G401 (cell line): Measurements from ENCODE around the gene EPAS1. TPM values are rescaled to one million over a fixed set of nuclear protein-coding genes. Genes with fewer than 3 reads are reported as not detected.

Source experiments
- DNase-seq: peaks from one replicate; pipeline ENCODE4 v3.0.0-alpha.2; 2015; ENCODE audit warnings: low spot score
- in situ Hi-C: cut with HindIII; loops from 2 replicates; pipeline ENCODE4 v1.10.0; 2016; ENCODE audit warnings: low sequenced_read_pairs, mixed read lengths
- total RNA-seq: library from RNA; depleted of rRNA; stranded (reverse); fragments of >200 nt; shearing (Covaris generic); gene quantifications from 2 replicates; pipeline ENCODE4 v1.2.3, GENCODE V29; 2014

Gene EPAS1
- total RNA-seq, 1 experiment from 2014 or later = 0.03 TPM

DNA sequence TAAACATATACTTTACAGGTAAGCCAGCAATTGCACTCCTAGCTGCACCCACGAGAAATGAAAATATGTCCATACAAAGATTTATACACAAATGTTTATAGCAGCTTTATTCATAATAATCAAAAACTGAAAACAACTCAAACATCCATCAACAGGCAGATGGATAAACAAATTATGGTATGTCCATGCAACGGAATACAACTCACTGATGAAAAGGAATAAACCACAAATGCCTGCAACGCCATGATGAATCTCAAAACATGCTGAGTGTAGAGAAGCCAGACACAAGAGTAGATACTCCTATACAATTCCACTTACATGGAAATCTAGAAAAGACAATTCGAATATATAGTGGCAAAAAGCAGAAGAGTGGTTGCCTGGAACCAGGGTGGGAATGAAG lies 76.0 kb downstream of the EPAS1 start:
- in situ Hi-C loops = no loop called here
- no peak for DNase-seq

DNA sequence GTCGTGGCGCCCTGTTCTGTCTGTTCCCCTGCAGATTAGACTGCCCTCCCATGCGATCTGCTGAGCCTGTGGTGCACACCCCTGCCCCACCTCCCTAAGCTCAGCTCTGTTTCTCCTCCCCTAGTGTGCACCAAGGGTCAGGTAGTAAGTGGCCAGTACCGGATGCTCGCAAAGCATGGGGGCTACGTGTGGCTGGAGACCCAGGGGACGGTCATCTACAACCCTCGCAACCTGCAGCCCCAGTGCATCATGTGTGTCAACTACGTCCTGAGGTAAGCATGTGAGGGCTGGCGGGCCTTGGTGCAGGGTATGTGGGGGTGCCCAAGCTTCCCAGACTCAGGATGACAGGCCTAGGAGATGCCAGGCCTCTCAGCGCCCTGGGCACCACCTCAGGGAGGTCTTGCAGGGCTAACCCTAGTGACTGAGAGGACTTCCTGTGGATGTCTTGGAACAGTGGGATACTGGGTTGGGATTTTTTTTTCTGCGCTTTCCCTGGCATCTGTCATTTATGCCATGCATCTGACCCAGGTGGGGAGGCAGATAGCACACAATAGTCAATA lies 78.4 kb downstream of the EPAS1 start:
- DNase-seq = no peak

DNA sequence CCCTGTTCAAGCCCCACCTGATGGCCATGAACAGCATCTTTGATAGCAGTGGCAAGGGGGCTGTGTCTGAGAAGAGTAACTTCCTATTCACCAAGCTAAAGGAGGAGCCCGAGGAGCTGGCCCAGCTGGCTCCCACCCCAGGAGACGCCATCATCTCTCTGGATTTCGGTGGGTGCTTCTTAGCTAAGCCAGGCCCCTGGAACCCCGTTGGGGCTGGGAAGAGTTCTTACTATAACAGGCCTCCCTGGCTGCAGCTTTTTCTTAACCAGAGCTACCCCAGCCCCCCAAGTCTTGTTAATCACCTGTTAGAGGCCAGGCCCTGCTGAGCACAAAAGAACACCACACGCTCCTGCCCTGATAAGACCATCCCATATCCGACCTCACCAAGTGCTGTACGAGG lies 79.4 kb downstream of the EPAS1 start:
- in situ Hi-C loops = no loop called here

More for the DNA sequence above, 78.4 kb downstream of the EPAS1 start:
- in situ Hi-C loops = no loop called here

DNA sequence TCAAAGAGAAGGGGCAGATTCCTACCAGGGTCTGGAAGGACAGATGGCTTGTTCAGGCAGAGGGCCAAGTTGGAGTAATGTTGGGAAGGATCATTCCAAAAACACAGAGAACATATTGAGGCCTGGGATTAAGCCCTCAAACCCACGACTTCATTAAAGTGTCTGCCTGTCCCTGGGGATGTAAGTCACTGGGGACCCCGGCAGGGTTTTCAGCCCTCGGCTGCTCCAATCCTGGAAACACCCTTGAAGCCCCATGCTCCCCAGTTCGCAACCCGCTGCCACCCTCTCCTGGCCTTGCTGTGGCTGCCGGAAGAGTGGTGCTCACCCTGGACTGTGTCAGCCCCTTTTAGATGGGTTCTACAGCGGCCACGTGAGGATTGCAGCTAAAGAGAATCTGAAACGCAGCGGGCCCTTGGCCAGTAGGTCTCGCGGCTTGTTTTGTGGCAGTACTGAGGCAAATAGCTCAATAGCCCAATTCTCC lies 79.9 kb downstream of the EPAS1 start:
- in situ Hi-C loops = no loop called here
- peak; percentile 82 for DNase-seq

More for the DNA sequence above, 79.4 kb downstream of the EPAS1 start:
- peak; percentile 8 for DNase-seq

DNA sequence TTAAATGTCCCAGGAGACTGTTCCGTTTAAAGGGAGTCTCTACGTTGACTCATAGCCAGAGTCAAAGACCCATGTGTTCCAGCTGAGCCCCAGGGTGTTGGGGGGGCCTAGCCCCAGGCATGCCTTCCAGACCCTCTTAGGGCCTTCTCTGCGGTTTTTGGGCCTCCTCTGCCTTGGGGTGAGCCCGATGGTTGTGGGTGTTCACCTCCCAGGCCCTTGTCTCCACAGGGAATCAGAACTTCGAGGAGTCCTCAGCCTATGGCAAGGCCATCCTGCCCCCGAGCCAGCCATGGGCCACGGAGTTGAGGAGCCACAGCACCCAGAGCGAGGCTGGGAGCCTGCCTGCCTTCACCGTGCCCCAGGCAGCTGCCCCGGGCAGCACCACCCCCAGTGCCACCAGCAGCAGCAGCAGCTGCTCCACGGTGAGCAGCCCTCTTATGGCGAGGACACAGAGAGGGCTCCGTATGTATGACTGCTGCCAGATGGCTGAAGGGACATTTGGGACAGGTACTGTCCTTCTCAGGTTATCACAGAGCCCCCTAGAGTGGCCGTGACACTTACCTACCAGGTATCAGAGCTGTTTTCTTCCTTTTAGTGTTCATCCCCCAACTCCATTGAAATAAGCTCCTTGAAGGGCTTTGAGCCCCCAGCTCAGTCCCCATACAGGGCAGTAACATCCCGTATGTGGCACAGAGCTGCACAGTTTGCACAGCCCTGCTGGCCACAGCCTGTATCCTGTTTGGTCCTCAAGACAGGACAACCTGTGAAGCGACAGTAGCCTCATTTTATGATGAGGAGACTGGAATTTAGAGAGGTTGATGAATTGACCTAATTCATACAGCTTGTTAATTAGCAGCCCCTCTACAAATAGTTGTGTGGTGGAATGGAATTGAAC lies 80.7 kb downstream of the EPAS1 start:
- in situ Hi-C loops = no loop called here
- DNase-seq = no peak

DNA sequence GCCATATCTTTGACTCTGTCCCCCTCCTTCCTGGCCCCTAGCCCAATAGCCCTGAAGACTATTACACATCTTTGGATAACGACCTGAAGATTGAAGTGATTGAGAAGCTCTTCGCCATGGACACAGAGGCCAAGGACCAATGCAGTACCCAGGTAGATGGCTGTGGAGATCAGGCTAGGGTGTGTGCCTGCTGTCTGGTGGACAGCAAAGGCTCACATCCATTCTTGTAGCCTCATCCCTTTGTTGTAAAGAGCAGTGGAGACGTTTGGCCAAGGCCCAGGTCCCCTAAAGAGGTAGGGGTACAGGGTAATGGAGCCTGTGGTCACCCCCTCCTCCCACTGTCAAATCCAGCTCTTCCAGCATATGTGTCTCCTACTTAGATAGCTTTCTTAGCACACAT lies 81.4 kb downstream of the EPAS1 start:
- no peak for DNase-seq
- in situ Hi-C loops = no loop called here

DNA sequence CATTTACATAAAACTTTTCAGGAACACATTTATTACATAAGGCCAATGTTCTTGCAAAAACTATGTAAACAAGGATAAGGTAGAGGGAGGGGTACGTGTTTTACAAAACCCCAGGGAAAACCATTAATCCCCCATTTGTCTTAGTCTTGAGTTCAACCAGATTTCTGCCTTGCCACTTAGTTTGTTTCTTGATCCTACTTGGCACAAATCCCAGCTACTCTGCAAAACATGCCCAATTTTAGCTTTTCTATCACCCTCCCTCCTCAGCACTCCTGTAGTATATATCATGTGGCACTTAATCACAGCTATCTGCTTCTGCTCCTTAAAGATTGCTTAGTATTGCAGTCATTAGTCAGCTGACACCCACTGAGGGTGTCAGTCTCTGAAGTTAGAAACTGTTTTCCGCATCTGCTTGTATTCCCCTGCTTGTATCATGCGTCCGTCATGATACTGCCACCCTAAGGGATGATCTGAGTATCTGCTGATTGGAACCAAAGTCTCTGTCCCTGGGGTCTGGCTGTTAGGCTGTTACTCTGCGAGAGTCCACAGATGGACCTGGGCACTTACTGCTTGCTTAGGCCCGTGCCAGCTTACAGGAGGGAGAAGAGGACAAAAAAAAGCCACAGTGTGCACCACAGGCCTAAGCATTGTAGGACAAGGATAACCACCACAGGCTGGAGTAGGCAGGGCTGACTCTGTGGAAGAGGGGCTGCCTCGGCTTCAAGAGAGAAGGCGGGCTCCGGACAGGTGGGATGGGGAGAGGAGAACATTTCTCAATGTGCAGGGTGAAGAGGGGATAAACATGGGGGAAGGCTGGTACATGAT lies 82.2 kb downstream of the EPAS1 start:
- DNase-seq = no peak
- in situ Hi-C loops = no loop called here

DNA sequence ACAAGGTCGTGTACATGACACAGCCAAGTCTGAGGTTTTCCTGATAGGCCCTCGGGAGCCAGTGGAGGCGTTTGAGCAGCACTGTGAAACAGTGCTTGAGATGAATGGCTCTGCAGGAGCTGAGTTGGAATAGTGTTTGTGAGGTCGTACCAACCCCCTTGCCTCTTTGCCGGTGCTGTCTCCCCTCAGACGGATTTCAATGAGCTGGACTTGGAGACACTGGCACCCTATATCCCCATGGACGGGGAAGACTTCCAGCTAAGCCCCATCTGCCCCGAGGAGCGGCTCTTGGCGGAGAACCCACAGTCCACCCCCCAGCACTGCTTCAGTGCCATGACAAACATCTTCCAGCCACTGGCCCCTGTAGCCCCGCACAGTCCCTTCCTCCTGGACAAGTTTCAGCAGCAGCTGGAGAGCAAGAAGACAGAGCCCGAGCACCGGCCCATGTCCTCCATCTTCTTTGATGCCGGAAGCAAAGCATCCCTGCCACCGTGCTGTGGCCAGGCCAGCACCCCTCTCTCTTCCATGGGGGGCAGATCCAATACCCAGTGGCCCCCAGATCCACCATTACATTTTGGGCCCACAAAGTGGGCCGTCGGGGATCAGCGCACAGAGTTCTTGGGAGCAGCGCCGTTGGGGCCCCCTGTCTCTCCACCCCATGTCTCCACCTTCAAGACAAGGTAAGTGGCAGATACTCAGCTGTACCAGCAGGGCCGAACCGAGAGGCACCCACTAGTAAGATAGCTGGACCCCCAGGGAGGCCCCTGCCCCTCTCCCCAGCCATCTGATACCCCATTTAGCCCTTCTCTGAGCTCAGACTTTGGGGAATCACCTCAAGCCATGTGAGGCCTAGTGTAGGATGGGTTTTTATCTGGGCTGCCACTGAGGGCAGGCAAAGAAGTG lies 83.1 kb downstream of the EPAS1 start:
- no peak for DNase-seq
- in situ Hi-C loops = no loop called here

DNA sequence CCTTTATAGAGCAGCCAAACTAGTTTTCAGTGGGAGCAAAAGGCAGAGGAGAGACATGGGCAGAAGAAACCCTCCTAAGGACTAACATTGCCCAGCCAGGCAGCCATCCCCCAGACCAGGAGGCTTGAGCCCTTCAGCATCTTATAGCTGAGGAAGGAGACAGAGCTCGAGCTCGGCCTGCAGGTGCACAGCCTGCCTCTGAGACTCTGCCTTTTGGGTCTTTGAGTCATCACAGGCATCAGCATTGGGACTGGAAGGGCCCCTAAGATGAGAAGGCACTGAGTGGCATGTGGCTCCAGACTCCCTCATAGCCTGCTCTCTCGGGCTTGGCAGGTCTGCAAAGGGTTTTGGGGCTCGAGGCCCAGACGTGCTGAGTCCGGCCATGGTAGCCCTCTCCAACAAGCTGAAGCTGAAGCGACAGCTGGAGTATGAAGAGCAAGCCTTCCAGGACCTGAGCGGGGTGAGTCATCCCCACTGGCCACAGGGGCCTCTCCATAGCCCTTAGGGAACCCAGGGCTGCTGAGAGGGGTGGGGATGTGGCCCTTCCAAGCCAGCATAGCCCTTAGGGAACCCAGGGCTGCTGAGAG lies 84.1 kb downstream of the EPAS1 start:
- no peak for DNase-seq
- in situ Hi-C loops = no loop called here

DNA sequence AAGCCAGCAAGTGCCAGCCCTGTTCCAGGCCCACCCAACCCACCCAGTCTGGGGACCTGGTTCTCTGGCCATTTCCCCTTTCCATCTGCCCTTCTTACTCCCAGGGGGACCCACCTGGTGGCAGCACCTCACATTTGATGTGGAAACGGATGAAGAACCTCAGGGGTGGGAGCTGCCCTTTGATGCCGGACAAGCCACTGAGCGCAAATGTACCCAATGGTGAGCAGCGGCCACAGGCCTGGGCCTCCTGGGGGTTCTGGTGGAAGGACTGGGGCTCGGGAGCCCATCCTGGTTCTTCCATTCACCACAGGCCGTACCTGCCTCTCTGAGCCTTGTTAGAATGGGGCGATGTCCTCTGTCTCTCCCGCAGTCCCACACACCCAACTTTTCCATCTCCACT lies 84.7 kb downstream of the EPAS1 start:
- DNase-seq = no peak

DNA sequence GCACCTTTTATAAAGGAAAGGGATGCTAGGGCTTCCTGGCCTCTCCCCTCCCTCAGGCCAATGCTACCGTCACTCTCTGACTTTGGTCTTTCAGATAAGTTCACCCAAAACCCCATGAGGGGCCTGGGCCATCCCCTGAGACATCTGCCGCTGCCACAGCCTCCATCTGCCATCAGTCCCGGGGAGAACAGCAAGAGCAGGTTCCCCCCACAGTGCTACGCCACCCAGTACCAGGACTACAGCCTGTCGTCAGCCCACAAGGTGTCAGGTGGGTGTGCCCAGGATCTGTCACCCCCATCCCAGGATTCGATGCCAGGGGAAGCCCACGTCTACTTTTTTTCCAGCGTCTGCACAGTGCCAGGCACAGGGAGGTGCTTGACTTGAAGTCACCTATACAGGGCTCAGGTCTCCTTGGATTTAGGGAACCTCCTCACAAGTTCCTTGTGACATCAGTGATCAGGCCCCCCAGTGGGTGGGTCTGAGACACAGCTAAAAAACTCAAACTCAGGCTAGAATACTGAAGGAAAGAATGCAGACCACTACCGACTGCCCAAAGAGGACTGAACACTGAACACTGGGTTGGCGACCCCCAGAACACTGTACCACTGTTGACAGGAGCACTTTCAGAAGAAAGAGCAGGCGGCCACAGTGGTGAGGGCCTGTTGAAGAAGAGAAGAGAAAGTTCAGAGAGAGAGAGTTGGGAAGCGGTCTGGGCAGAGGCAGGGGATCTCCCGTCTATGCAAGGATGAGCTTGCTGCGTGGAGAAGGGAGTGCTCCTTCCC lies 85.3 kb downstream of the EPAS1 start:
- DNase-seq = no peak

More for the DNA sequence above, 84.7 kb downstream of the EPAS1 start:
- in situ Hi-C loops = no loop called here

DNA sequence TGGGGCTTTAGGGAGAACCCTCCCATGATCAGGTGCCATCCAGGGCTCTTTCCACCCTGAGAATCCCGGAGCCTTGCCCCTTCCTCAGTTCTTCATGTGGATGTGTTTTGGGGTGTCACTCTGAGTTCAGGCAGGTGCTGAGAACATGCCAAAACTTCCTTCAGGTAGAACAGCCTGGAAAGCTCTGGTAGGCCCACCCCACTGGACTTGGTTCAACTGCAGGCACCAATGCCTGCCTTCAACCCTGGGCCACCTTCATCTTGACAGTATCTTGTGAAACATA lies 85.8 kb downstream of the EPAS1 start:
- no peak for DNase-seq
- in situ Hi-C loops = no loop called here

More for the DNA sequence above, 85.3 kb downstream of the EPAS1 start:
- in situ Hi-C loops = no loop called here

DNA sequence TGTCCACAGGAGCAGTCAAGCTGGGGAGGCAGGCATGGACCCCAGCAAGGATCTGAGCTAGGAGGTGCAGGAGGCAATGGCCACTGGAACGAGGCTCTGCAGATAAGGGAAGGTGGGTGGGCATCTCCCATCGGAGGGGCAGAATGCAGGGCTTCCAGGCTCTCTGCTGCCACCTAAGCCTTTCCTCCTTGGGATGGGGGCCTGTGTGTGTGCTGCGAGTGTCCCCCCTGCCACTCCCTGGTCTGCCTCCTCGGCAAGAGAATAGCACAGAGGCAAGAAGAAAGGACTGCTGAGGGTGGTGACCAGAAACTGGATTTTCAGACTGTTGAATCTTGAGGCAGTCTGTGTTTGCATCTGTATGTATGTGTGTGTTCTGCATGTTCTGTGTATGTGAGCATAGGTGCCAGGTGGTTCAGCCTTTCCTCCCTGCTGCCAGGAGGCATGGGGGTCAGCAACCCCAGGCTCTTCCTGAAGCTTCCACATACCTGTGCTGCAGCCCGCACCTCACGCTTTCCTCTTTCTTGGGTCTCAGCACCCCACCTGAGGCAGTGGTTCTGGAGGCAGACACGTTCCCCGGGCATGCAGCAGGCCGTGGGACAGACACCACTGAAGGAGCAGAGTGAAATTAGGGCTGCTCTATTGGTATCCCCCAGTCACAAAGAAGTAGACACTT lies 86.7 kb downstream of the EPAS1 start:
- in situ Hi-C loops = no loop called here
- no peak for DNase-seq

DNA sequence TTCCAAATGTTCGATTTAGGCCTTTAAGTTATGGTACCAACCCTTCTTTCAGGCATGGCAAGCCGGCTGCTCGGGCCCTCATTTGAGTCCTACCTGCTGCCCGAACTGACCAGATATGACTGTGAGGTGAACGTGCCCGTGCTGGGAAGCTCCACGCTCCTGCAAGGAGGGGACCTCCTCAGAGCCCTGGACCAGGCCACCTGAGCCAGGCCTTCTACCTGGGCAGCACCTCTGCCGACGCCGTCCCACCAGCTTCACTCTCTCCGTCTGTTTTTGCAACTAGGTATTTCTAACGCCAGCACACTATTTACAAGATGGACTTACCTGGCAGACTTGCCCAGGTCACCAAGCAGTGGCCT lies 87.2 kb downstream of the EPAS1 start:
- in situ Hi-C loops = no loop called here
- DNase-seq = no peak

DNA sequence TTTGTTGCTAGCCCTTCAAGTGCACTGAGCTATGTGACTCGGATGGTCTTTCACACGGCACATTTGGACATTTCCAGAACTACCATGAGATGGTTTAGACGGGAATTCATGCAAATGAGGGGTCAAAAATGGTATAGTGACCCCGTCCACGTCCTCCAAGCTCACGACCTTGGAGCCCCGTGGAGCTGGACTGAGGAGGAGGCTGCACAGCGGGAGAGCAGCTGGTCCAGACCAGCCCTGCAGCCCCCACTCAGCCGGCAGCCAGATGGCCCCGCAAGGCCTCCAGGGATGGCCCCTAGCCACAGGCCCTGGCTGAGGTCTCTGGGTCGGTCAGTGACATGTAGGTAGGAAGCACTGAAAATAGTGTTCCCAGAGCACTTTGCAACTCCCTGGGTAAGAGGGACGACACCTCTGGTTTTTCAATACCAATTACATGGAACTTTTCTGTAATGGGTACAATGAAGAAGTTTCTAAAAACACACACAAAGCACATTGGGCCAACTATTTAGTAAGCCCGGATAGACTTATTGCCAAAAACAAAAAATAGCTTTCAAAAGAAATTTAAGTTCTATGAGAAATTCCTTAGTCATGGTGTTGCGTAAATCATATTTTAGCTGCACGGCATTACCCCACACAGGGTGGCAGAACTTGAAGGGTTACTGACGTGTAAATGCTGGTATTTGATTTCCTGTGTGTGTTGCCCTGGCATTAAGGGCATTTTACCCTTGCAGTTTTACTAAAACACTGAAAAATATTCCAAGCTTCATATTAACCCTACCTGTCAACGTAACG lies 88.8 kb downstream of the EPAS1 start:
- DNase-seq = no peak
- in situ Hi-C loops = no loop called here

DNA sequence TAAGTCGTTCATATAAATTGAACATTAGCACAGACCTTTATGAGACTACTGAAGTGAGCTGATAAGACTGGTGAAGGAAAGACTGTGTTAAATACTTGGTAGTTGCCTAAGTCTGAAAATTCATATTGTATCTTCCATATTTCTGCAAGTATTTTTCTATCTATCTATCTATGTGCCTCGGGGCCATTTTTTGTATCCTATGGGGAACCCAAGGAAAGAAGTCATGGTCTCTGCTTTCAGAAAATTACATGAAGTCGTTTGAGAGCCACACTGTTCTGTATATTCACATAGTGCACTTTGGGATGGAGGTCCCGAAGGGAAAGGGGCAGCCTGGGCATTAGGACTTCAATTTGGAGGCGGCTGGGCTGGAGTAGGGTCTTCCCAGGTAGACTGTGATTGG lies 89.6 kb downstream of the EPAS1 start:
- in situ Hi-C loops = no loop called here
- DNase-seq = no peak

DNA sequence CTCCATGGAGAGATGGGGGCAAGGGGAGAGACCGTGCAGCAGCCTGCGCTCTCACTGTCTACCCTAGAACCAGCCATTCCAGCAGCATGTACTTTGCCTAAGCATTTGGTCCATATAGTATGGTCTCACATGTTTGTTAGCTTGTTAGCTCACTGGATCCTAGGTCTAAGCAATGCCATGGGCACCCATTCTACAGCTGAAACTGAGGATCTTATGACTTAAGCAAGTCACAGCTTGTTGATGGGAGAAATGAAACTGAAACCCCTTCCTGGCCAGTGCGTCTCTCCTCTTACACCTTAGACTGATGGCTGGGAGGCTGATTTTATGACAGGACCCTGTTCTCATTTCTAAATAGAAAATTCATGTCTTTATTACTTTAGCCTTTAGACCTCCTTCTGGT lies 90.1 kb downstream of the EPAS1 start:
- in situ Hi-C loops = no loop called here
- no peak for DNase-seq
